ENCODE measurements around the gene BRD9.
A peak's percentile ranks its signal among the peaks of the same experiment; 100 is the strongest.

The BRD9 gene

GRCh38 chr5:927172-928015, 34.8 kb upstream of the BRD9 start:
- no peak for TF ChIP-seq CTCF (IDR thresholded peaks at IDR 0.05; ENCODE audit: insufficient read depth, low read depth, low read length, missing control alignments)
- DNase-seq (ENCODE audit: low read depth) = no peak
- H3K4me3 ChIP-seq (ENCODE audit: low read depth, low read length) = no peak overlapping the region

- H3K4me3 ChIP-seq (ENCODE audit: low read depth, low read length) = no peak overlapping the region
- DNase-seq (ENCODE audit: low read depth) = no peak
- TF ChIP-seq CTCF (IDR thresholded peaks at IDR 0.05; ENCODE audit: insufficient read depth, low read depth, low read length, missing control alignments) = peak; percentile 19
Measured at GRCh38 chr5:926417-927171, 34.0 kb upstream of the BRD9 start.

- peak; percentile 78 for DNase-seq (ENCODE audit: low read depth)
- peak; percentile 94 for TF ChIP-seq CTCF (IDR thresholded peaks at IDR 0.05; ENCODE audit: insufficient read depth, low read depth, low read length, missing control alignments)
- no peak overlapping the region for H3K4me3 ChIP-seq (ENCODE audit: low read depth, low read length)
Measured at GRCh38 chr5:923281-923873, 30.8 kb upstream of the BRD9 start.

GRCh38 chr5:922436-923280, 30.1 kb upstream of the BRD9 start:
- DNase-seq (ENCODE audit: low read depth) = no peak
- H3K4me3 ChIP-seq (ENCODE audit: low read depth, low read length) = no peak overlapping the region
- no peak for TF ChIP-seq CTCF (IDR thresholded peaks at IDR 0.05; ENCODE audit: insufficient read depth, low read depth, low read length, missing control alignments)

- TF ChIP-seq CTCF (IDR thresholded peaks at IDR 0.05; ENCODE audit: insufficient read depth, low read depth, low read length, missing control alignments) = no peak
- H3K4me3 ChIP-seq (ENCODE audit: low read depth, low read length) = no peak overlapping the region
- no peak for DNase-seq (ENCODE audit: low read depth)
Measured at GRCh38 chr5:921456-922435, 29.1 kb upstream of the BRD9 start.

Measured in GM12865 (cell line).